ENCODE data around the gene PHACTR4.
"Not testable (repeated sequence)": the region's sequence is repeated elsewhere in the genome, so short reads cannot be mapped to it uniquely, and the experiment has no call there.

The PHACTR4 gene

GRCh38 chr1:28503117-28503516, 133.6 kb downstream of the PHACTR4 start:
- DNase-seq (ENCODE audit: low read depth) = no peak

GRCh38 chr1:28505406-28506187, 136.1 kb downstream of the PHACTR4 start, which contains the start of gene RCC1:
Gene RCC1 (plus strand): TSS chr1:28506043. CDS start chr1:28529867, 23,824 bp downstream.
- DNase-seq (ENCODE audit: low read depth) = peak; percentile 99

GRCh38 chr1:28506907-28507246, 137.3 kb downstream of the PHACTR4 start:
- no peak for DNase-seq (ENCODE audit: low read depth)

- no peak for DNase-seq (ENCODE audit: low read depth)
Observed at GRCh38 chr1:28507247-28507645, 137.7 kb downstream of the PHACTR4 start.

- DNase-seq (ENCODE audit: low read depth) = no peak
Observed at GRCh38 chr1:28507646-28508434, 138.3 kb downstream of the PHACTR4 start.

- no peak for DNase-seq (ENCODE audit: low read depth)
Observed at GRCh38 chr1:28508435-28508754, 138.9 kb downstream of the PHACTR4 start.

- DNase-seq (ENCODE audit: low read depth) = no peak
Observed at GRCh38 chr1:28509705-28510272, 140.2 kb downstream of the PHACTR4 start.

GRCh38 chr1:28510273-28510969, 140.9 kb downstream of the PHACTR4 start:
- no peak for DNase-seq (ENCODE audit: low read depth)

GRCh38 chr1:28510970-28511440, 141.5 kb downstream of the PHACTR4 start:
- no peak for DNase-seq (ENCODE audit: low read depth)

GRCh38 chr1:28512058-28512611, 142.6 kb downstream of the PHACTR4 start:
- DNase-seq (ENCODE audit: low read depth) = no peak

- not testable (repeated sequence) for DNase-seq (ENCODE audit: low read depth)
Observed at GRCh38 chr1:28514445-28514933, 144.9 kb downstream of the PHACTR4 start.

- DNase-seq (ENCODE audit: low read depth) = no peak
Observed at GRCh38 chr1:28516518-28516956, 147.0 kb downstream of the PHACTR4 start.

- no peak for DNase-seq (ENCODE audit: low read depth)
Observed at GRCh38 chr1:28517649-28517999, 148.1 kb downstream of the PHACTR4 start.

- peak; percentile 74 for DNase-seq (ENCODE audit: low read depth)
Observed at GRCh38 chr1:28518000-28518744, 148.6 kb downstream of the PHACTR4 start.

- DNase-seq (ENCODE audit: low read depth) = no peak
Observed at GRCh38 chr1:28518745-28519341, 149.3 kb downstream of the PHACTR4 start.

- DNase-seq (ENCODE audit: low read depth) = no peak
Observed at GRCh38 chr1:28519946-28520725, 150.6 kb downstream of the PHACTR4 start.

GRCh38 chr1:28520796-28521195, 151.3 kb downstream of the PHACTR4 start:
- DNase-seq (ENCODE audit: low read depth) = not testable (repeated sequence)

GRCh38 chr1:28521502-28522164, 152.1 kb downstream of the PHACTR4 start:
- no peak for DNase-seq (ENCODE audit: low read depth)

GRCh38 chr1:28522537-28522936, 153.0 kb downstream of the PHACTR4 start:
- not testable (repeated sequence) for DNase-seq (ENCODE audit: low read depth)
